Testis (tissue), 3 donors: Measurements from ENCODE around the gene TMEM14C. TPM values are rescaled to one million over a fixed set of nuclear protein-coding genes. Genes with fewer than 3 reads are reported as not detected.
A peak's percentile ranks its signal among the peaks of the same experiment; 100 is the strongest.
"Not testable (repeated sequence)": the region's sequence is repeated elsewhere in the genome, so short reads cannot be mapped to it uniquely, and the experiment has no call there.

ENCODE experiments used
- DNase-seq: peaks from one replicate; pipeline ENCODE4 v3.0.0-alpha.2; 2019
- H3K27ac ChIP-seq, 2 donors: fragments of 200-600 bp; sonication (generic); one replicate each; pipeline ENCODE4 v1.5.1; 2019
- H3K27me3 ChIP-seq: fragments of 200-600 bp; sonication (generic); one replicate; pipeline ENCODE4 v1.5.1; 2019
- H3K36me3 ChIP-seq: fragments of 200-600 bp; sonication (generic); one replicate; pipeline ENCODE4 v1.5.1; 2017; ENCODE audit warnings: low read depth; ENCODE audit errors: missing control alignments
- H3K4me1 ChIP-seq: fragments of 200-600 bp; sonication (generic); one replicate; pipeline ENCODE4 v1.5.1; 2019
- H3K4me3 ChIP-seq, 2 donors: fragments of 200-600 bp; sonication (generic); one replicate each; pipeline ENCODE4 v1.5.1; 2017 to 2019
- H3K9me3 ChIP-seq: fragments of 200-600 bp; sonication (generic); one replicate; pipeline ENCODE4 v1.5.1; 2017
- CTCF ChIP-seq, 3 experiments: fragments of 450-650 bp in 2 of 3; fragments of 200-600 bp in 1 of 3; sonication (generic) in 1 of 3; IDR thresholded peaks; one replicate each; pipeline ENCODE4 v1.5.1; 2016 to 2019; ENCODE audit warnings: antibody characterized with exemption in 3 of 3, mild to moderate bottlenecking in 2 of 3, moderate library complexity in 1 of 3
- POLR2A ChIP-seq: fragments of 450-650 bp; IDR thresholded peaks from one replicate; pipeline ENCODE4 v1.6.1; 2017; ENCODE audit warnings: antibody characterized with exemption, mild to moderate bottlenecking, moderate library complexity
- WGBS, 2 donors: methylation state at CpG; one replicate each; pipeline ENCODE4 v1.1.5; 2018; 5-methylcytosine and 5-hydroxymethylcytosine counted together
- intact Hi-C: fragments of 100-400 bp; cut with DNase I; formaldehyde crosslinking; loops from one replicate; pipeline ENCODE4 v1.15.1; 2023; ENCODE audit warnings: low total_unique reads
- polyA plus RNA-seq: library from polyadenylated mRNA; stranded (reverse); fragments of 350-450 nt; fragmentation: Illumina TruSeq; extraction: RNeasy Lipid Tissue Mini Kit (QIAGEN cat#74804); gene quantifications from one replicate; pipeline ENCODE4 v1.2.3, GENCODE V29; 2014; ENCODE audit warnings: low read depth, low replicate concordance; ENCODE audit not compliant: insufficient read depth
- total RNA-seq, 2 donors: library from RNA; depleted of rRNA; stranded (reverse); fragments of >200 nt; gene quantifications; one replicate each; pipeline ENCODE4 v1.2.3, GENCODE V29; 2016

The TMEM14C gene
- total and polyA plus RNA-seq, 3 donors from 2014 or later: 71.3 to 90.1 (median 83.4) TPM

GRCh38 chr6:10749734-10750133, 26.9 kb downstream of the TMEM14C start:
- no peak for DNase-seq
- H3K27ac ChIP-seq: no peak overlapping the region
- intact Hi-C loops: loop anchor here (5.0 kb wide), 1 partner anchor 57 kb away; the partner anchor contains the start of genes C6orf52 and PAK1IP1

DNA sequence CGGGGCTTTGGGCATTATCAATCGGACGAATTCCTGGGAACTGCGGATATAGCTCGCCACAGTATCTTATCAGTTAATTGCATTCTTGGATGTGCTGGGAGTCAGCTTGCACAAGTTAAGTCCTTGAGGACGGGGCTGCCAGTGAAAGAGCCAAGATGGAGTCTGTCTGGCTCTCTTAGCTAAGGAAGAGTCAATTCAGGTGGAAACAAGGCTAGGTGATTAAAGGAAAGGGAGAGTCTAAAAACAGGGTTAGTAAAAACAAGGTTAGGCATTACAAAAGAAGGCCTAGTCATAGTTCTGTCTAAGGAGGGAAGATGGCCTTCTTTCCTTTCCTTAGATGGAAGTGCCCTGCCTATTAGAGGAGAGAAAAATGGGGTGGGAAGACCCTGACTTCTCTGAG, 27.7 kb downstream of the TMEM14C start:
- H3K36me3 ChIP-seq, H3K27ac ChIP-seq: not testable (repeated sequence)

More at GRCh38 chr6:10749734-10750133, 26.9 kb downstream of the TMEM14C start:
- Histone ChIP-seq H3K4me1 (peaks cover 23% of the 10 kb centered on the region), H3K27me3 (no peaks in the 10 kb centered on the region), H3K9me3 (no peaks in the 10 kb centered on the region), H3K36me3 (no peaks in the 10 kb centered on the region), H3K4me3 (no peak overlapping the region)
- TF ChIP-seq POLR2A: no peak
- TF ChIP-seq CTCF (IDR thresholded peaks at IDR 0.05): no peak
- WGBS, 2 donors: 35 to 38% methylated on average over 2 of the region's 2 CpGs

DNA sequence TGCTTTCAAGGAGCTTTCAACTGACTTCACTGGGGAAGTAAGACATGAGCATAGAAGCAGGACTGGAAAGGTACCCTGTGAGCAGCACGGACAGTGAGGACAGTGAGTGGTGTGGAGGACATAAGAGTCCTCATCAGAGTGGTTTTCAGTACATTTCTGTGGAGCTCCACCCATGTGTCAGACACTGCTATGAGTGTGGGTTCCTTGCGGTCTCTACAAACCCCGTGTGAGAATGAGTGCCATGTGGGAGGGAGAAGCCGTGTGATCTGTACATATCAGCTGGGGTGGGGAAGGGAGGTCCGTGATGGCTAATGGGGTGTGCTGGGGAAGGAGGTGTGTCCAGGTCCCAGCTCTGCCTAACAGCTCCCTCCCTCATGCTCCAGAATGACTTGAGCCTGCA, 28.9 kb downstream of the TMEM14C start:
- DNase-seq, H3K27me3 ChIP-seq, H3K9me3 ChIP-seq, H3K27ac ChIP-seq, intact Hi-C loops, H3K4me3 ChIP-seq, H3K36me3 ChIP-seq: not testable (repeated sequence)
- peaks cover 23% of the 10 kb centered on the region for H3K4me1 ChIP-seq
- WGBS, 2 donors: 71 to 73% methylated on average over 5 of the region's 5 CpGs

More for the DNA sequence above, 27.7 kb downstream of the TMEM14C start:
- WGBS, 2 donors: 40 to 71% methylated on average over 6 of the region's 6 CpGs
- intact Hi-C loops, H3K4me3 ChIP-seq, DNase-seq, H3K9me3 ChIP-seq, H3K27me3 ChIP-seq: not testable (repeated sequence)
- H3K4me1 ChIP-seq: peaks cover 23% of the 10 kb centered on the region

- no peak for DNase-seq
- WGBS, 2 donors: 89 to 95% methylated on average over 1 of the region's 1 CpG
- no peak overlapping the region for H3K27ac ChIP-seq
- no peaks in the 10 kb centered on the region for H3K36me3 ChIP-seq
- no peak for TF ChIP-seq CTCF (IDR thresholded peaks at IDR 0.05)
- TF ChIP-seq POLR2A: no peak
- H3K4me1 ChIP-seq: no peaks in the 10 kb centered on the region
- no peak overlapping the region for H3K4me3 ChIP-seq
- no peaks in the 10 kb centered on the region for H3K9me3 ChIP-seq
- H3K27me3 ChIP-seq: no peaks in the 10 kb centered on the region
- intact Hi-C loops: no loop called here
Observed at GRCh38 chr6:10756085-10756484, 33.2 kb downstream of the TMEM14C start.

- no peaks in the 10 kb centered on the region for H3K4me1 ChIP-seq
- TF ChIP-seq CTCF (IDR thresholded peaks at IDR 0.05) (peak in 2 of 3 experiments; percentile 43 to 56), POLR2A (no peak)
- WGBS, 2 donors: 55 to 62% methylated on average over 3 of the region's 3 CpGs
Observed at GRCh38 chr6:10759312-10759839, 36.5 kb downstream of the TMEM14C start.

GRCh38 chr6:10759884-10760329, 37.0 kb downstream of the TMEM14C start:
- H3K4me3 ChIP-seq: no peak overlapping the region
- DNase-seq: no peak
- no peaks in the 10 kb centered on the region for H3K4me1 ChIP-seq
- no peaks in the 10 kb centered on the region for H3K27me3 ChIP-seq
- intact Hi-C loops: no loop called here
- no peaks in the 10 kb centered on the region for H3K36me3 ChIP-seq
- H3K27ac ChIP-seq: no peak overlapping the region
- no peak for TF ChIP-seq CTCF (IDR thresholded peaks at IDR 0.05)
- no peak for TF ChIP-seq POLR2A
- WGBS, 2 donors: 72 to 81% methylated on average over 6 of the region's 6 CpGs
- no peaks in the 10 kb centered on the region for H3K9me3 ChIP-seq

More at GRCh38 chr6:10759312-10759839, 36.5 kb downstream of the TMEM14C start:
- intact Hi-C loops: no loop called here
- DNase-seq: no peak
- no peaks in the 10 kb centered on the region for H3K36me3 ChIP-seq
- no peaks in the 10 kb centered on the region for H3K9me3 ChIP-seq
- H3K4me3 ChIP-seq: no peak overlapping the region
- no peaks in the 10 kb centered on the region for H3K27me3 ChIP-seq
- H3K27ac ChIP-seq: no peak overlapping the region
